Activated CD4-positive, alpha-beta T cell treated with anti-CD3 and anti-CD28 coated beads for 48 hours (primary cell): ENCODE measurements around the gene GPR141.
A peak's percentile ranks its signal among the peaks of the same experiment; 100 is the strongest.

Experiments used
- DNase-seq: peaks from one replicate; pipeline ENCODE4 v3.0.0-alpha.2; 2020

Gene GPR141

GRCh38 chr7:37738321-37738720, 54.8 kb downstream of the GPR141 start:
- DNase-seq = no peak

DNA sequence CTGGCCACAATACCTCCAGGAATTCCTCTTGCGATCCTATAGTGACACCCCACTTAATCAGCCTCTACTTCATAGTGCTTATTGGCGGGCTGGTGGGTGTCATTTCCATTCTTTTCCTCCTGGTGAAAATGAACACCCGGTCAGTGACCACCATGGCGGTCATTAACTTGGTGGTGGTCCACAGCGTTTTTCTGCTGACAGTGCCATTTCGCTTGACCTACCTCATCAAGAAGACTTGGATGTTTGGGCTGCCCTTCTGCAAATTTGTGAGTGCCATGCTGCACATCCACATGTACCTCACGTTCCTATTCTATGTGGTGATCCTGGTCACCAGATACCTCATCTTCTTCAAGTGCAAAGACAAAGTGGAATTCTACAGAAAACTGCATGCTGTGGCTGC, 56.8 kb downstream of the GPR141 start:
- DNase-seq = no peak

DNA sequence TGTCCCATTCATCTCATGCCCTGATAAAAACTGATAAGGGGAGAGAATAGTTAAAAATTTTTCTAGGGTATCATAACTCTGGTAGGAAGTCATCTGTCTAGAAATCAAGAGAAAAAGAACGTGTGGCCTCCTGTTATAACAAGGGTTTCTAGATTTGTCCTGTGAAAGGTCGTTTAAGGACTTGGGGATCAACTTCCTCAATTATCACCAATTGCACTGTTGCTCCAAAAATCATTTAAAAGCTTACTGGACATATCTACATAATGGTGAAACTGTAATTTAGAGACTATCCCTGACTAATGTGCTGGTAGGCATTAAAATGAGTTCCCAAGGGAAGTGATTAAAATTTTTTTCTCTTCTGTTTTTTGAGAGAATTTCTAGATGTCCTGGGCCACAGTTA, 58.2 kb downstream of the GPR141 start:
- DNase-seq = no peak

DNA sequence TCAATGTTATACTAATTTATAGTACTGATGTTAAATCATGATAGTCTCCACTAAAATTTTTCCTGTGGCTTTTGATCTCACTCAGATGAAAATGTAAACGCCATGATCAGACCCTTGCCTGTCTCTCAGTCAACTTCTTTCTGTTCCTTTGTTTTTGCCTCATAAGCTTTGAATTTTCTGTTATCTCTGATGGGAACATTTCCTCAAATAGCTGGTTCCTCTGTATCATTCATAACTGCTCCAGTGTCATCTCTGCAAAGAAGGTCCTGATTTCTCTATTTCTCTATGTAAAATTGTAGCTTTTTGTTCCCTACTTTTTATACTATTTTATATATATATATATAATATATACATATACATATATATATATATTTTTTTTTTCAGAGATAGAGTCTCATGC, 67.5 kb downstream of the GPR141 start:
- no peak for DNase-seq

DNA sequence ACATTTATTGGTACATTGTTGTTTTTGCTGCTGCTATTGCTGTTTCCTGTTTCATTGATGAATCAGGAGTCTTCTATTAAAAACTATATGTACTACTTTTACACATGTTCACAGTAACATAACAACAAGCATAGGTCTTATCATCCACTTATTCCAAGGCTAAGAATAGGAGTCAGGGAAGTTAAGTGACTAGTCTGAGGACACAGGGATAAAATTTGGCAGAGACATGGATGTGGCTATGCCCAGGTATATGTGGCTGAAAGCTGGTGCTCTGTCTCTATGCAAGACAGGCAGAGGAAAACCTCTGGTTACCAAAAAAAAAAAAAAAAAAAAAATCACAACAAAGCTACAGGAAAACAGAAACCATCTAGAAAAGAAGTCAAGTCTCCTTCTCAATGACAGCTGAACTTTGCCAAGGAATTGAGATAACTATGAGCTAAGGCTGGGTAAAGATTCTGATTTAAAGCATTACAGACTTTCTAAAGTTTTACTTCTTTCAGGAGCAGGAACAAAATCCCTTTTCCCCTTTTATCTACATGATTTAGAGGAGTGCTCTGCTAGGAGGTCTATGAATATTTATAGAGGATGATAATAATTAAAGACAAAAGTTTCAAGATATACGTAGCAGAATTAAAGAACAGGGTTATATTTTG, 70.0 kb downstream of the GPR141 start:
- no peak for DNase-seq

- DNase-seq = no peak
These were observed 73.4 kb downstream of the GPR141 start for GRCh38 chr7:37756797-37757551.

DNA sequence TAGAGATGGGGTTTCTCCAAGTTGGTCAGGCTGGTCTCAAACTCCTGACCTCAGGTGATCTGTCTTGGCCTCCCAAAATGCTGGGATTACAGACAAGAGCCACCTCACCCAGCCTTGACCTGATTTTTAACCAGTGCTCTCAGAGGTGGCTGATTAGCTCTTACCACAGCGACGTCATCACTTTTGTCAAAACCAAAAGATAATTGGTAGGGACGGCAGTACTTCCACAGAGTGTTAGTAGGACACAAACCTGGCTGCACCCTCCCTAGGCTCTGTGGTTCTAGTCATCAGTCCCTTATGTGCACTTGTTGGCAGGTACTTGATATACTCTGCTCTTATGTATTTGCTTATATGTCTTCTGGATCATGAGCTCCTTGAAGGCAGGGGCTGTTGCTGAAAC, 74.0 kb downstream of the GPR141 start:
- no peak for DNase-seq

- DNase-seq = no peak
These were observed 75.0 kb downstream of the GPR141 start for GRCh38 chr7:37758501-37759045.

DNA sequence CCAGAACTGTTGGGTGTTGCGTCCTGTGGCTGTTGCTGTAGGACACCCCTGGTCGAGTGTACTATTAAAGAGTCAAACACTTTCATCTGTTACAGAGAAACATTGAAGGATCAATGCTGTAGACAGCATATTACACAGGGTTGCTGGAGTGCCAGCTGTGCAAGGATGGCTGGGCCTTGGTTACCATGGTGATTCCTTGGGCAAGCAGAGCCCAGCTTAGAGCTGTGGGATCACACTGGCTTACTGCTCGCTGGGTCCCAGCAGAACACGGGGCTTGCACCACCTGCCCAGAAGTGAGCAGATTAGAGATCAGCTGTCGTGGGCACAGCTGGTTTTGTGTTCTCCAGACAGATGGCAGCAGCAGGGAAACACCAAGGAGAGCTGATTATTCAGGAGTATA, 76.0 kb downstream of the GPR141 start:
- DNase-seq = no peak

GRCh38 chr7:37765421-37765829, 81.9 kb downstream of the GPR141 start:
- no peak for DNase-seq

DNA sequence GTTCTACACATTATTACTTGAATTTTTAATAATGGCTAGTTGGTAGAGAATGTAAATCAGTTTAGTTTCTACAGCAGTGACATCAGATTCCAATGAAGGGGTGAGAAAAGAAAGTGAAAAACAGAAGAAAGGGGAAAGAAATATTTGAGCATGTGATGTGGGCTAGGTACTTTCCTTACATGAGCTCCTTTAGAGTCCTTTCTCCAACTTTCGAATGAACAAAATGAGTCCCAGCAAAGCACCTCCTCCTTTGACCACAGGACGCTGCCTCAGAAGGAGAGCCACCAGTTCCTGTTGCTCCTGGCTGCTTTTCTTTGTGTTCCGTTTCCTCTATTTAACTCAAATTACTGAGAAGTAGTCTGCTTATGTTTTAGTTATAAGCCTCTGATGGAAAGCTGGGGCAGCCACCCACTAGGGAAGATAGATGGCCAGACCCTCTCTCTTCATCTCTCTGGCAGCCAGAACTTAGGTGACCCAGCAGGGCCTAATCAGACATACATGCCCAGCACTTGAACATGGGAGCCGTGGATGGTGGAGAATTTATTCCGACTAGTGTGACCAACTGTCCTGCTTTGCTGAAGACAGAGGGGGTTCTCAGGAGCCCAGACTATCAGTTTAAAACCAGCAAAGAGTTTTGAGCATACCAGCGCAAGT, 82.4 kb downstream of the GPR141 start:
- peak; percentile 7 for DNase-seq

DNA sequence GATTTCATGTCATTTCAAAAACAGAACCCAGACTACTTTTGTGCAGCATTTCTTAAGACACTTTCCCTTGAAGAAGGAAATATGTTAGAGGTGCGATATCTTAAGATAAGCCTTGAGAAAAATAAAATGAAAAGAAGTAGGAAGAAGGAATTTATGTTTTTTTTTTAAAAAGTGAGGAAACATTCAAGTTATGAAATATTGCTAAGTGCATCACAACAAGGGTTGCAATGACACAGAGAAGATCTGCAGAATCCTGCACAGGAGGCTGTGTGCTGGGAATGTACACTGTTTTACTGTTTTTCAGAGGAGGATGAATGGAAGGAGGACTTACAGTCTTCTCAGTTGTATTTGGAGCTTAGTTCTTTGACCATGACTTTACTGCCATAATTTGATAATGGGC, 85.0 kb downstream of the GPR141 start:
- no peak for DNase-seq

DNA sequence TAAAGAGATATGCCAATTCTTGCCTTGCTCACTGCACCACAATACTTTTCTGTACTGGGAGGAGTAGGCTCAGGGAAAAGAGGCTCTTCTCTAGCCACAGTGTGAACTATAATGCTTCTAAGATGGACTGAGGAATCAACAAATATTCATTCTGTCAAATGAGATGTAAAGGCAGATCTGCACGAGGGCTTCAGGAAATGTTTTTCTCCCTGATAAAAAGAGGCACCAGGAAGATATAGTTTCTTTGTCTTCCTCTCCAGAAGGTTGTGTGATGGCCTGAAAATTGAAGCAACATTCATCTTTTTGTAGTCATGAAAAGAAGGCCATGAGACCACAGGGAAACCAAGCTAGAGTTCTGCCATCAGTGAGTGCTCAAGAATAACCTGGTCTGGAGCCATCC, 85.7 kb downstream of the GPR141 start:
- DNase-seq = no peak

DNA sequence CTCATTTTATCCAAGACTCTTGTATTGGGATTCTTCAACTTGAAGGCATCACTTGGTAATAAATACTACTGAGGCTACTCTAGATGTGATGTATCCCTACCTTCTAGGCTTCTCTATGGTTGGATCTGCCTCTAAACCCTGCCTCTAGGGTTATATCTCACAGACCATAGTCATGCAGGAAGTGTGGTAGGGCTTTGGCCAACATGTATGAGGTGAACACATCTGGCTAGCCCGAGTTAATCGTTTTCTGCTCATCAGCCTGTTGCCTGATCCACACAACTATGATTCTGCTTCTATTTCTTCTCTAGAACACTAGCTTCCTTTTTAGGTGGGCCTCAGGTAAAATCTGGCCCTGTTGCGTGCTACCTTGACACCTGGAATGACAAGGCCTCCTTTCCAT, 86.2 kb downstream of the GPR141 start:
- no peak for DNase-seq

- no peak for DNase-seq
These were observed 87.3 kb downstream of the GPR141 start for GRCh38 chr7:37770838-37771237.

GRCh38 chr7:37771342-37771741, 87.8 kb downstream of the GPR141 start:
- no peak for DNase-seq

DNA sequence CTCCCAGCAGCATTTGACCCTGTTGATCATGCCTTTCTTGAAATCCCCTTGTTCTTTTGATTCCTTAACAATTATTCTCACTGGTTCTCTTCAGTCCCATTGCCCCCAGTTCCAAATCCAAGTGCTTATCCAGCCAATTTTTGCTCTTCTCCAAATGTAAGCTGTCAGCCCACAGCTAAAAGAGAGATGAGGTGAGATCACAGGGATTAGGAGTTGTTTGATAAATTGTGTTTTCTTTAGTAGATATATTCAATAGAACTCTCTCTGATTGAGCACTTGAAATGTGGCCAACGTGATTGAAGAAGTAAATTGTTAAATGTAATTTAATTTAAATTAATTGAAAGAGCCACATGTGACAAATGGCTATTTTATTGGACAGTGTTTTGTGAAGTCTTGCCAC, 88.2 kb downstream of the GPR141 start:
- DNase-seq = no peak

DNA sequence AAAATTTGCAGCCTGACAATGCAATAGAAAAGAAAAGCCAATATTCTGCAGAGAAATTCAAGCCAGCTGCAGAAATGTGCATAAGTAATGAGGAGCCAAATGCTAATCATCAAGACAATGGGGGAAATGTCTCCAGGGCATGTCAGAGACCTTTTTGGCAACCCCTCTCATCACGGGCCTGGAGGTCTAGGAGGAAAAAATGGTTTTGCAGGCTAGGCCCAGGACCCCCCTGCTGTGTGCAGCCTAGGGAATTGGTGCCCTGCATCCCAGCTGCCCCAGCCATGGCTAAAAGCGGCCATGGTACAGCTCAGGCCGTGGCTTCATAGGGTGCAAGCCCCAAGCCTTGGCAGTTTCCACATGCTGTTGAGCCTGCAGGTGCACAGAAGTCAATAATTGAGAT, 92.4 kb downstream of the GPR141 start:
- no peak for DNase-seq

DNA sequence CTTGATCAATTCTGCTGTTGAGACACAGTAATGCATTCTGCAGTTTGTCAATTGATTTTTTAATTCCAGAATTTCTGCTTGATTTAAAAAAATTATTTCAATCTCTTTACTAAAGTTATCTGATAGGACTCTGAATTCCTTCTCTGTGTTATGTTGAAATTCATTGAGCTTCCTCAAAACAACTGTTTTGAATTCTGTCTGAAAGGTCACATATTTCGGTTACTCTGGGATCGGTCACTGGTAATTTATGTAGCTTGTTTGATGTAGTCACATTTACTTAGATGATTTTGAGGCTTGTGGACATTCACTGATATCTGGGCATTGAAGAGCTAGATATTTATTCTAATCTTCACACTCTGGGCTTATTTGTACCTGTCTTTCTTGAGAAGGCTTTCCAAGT, 97.6 kb downstream of the GPR141 start:
- DNase-seq = no peak

DNA sequence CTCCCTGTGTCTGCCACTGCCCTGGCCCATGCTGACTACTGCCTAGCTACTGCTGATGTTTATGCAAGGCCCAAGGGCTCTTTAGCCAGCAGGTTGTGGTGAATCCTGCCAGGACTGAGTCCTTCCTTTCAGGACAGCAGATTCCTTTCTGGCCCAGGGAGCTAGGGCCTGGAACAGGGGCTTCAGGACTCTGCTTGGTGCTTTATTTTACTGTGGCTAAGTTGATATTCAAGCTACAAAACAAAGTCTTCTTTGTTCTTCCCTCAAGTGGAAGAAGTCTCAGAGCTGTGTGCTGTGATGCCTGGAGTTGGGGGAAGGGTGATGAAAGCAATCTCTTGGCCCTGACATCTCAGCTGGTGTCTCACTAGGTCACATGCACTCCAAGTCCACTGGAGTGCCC, 98.6 kb downstream of the GPR141 start:
- DNase-seq = no peak

GRCh38 chr7:37784015-37784414, 100.4 kb downstream of the GPR141 start:
- no peak for DNase-seq

DNA sequence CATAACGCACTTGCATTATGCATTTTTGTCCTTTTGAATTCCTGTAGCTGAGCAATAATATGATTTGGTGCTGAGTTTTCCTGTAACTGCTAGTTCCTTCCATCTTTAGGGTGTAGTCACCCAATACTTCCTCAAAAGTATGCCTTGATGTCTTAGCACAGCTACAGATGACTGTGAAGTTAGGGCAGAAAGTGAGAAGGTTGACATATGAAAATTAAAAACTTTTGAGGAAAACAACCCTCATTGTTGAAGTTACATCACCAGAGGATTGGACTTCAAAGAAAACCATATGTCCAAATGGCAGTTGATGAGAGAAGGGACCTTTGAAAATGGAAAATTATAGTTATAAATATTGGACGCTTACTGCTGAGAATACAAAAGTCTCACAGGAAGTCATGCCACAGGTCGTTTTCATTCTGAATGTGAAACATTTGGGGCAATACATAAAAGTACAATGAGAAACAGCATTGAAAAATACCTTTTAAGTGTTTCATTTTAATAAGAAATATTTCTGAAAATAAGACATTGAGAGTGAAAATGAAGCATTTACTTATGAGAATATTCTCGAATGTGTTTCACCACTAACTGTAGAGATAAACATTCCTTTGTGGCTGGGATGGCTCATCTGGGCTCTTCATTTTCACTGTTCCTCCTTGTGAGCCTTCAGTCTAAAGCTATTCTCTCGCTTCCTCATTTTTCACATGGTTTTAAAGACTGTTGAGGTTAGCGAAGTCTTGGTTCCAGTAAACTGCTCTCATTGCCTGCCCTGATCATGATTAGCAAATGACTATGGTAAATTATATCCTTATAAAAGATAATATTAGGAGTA, 103.4 kb downstream of the GPR141 start:
- no peak for DNase-seq
